PFSK-1 (cell line): ENCODE measurements around the gene NOC3L. TPM values are rescaled to one million over a fixed set of nuclear protein-coding genes. Genes with fewer than 3 reads are reported as not detected.

Experiments
- FOXP2 ChIP-seq: optimal IDR thresholded peaks from 2 replicates; pipeline ENCODE3; 2011; ENCODE audit warnings: borderline replicate concordance, control low read depth, inconsistent platforms; ENCODE audit not compliant: insufficient read depth; ENCODE audit errors: extremely low read length, extremely low read depth
- POLR2AphosphoS5 ChIP-seq: IDR thresholded peaks from 2 replicates; pipeline ENCODE4 v1.6.1; 2012; ENCODE audit warnings: low read depth, mild to moderate bottlenecking, control low read depth, low read length, moderate library complexity
- SIN3A ChIP-seq: IDR thresholded peaks from 2 replicates; pipeline ENCODE4 v1.6.1; 2012; ENCODE audit warnings: mild to moderate bottlenecking, low read length, moderate library complexity, borderline replicate concordance; ENCODE audit not compliant: insufficient read depth
- TAF1 ChIP-seq: IDR thresholded peaks from 2 replicates; pipeline ENCODE4 v1.6.1; 2012; ENCODE audit warnings: low read length, control low read depth, borderline replicate concordance; ENCODE audit not compliant: insufficient read depth
- polyA plus RNA-seq: library from polyadenylated mRNA; unstranded; fragments of >200 nt; gene quantifications from one replicate; pipeline ENCODE4 v1.2.1, GENCODE V29; 2012; ENCODE audit warnings: low read depth, missing spikeins; ENCODE audit not compliant: insufficient read length
- TF ChIP-seq, protein P1 (sequence below), 2 experiments: IDR thresholded peaks; 2 replicates each; pipeline versions ENCODE4 v1.6.1 to v1.8.0; 2011 to 2012; ENCODE audit warnings: low read depth in 2 of 2, low read length in 2 of 2, control low read depth in 1 of 2, inconsistent platforms in 1 of 2, mild to moderate bottlenecking in 1 of 2, moderate library complexity in 1 of 2; ENCODE audit not compliant: insufficient read depth in 1 of 2

NOC3L gene, protein sequence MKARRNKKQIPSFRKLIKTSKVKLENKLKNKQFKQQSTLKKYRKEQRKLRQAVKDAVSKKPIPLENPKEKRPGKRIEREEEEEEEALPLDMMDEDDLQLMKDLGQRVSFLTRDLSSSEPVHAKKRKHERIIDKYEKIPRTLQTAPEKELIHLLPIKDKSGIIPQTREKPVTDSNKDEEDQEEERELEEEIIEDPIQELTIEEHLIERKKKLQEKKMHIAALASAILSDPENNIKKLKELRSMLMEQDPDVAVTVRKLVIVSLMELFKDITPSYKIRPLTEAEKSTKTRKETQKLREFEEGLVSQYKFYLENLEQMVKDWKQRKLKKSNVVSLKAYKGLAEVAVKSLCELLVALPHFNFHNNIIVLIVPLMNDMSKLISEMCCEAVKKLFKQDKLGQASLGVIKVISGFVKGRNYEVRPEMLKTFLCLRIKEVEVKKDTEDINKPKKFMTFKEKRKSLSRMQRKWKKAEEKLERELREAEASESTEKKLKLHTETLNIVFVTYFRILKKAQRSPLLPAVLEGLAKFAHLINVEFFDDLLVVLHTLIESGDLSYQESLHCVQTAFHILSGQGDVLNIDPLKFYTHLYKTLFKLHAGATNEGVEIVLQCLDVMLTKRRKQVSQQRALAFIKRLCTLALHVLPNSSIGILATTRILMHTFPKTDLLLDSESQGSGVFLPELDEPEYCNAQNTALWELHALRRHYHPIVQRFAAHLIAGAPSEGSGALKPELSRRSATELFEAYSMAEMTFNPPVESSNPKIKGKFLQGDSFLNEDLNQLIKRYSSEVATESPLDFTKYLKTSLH
- 10.5 TPM for polyA plus RNA-seq

DNA sequence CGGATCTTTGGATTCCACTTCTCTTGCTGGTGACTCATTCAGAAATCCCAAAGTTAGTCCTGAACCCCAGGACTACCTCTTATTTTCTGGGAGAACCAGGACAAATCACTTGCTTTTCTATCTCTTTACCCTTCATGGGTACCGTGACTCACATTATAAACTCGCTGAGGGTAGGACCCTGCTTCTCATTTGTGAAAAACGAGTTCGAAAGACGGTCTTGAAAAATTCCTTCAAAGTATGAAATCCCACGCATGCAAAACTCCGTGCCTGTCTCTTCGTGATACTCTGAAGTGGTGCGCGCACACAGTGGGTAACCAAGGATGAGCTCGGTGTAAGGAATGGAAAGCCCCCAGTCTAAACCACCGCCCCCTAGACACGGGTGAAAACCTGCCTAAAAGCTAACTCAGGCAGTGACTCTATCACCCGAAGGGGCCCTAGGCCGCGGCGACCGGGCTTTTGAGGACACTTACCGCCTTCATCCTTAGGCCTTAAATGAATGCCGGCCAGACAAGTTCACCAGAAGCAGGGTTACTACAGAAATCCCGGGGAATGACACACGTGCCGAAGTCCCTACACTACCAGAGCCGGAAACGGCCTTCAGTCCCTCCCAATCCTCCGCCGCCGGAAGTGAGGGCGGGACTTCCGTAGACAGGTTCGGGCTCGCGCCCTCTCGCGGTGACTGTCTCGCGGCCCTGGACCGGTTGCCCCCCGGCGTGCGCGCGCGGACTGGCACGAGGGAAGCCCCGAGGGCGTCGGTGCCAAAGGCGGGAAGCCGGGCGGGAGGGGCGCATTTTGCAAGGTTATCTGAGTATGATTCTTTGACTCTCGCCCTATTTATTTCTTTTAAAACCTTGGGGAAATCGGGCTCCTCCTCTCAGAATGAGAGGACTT, at the start of gene NOC3L:
NOC3L (minus strand) TSS at position 580 of the 891 bp plus-strand sequence; CDS start at position 479, 101 bp downstream.
- TF ChIP-seq, protein P1, sequence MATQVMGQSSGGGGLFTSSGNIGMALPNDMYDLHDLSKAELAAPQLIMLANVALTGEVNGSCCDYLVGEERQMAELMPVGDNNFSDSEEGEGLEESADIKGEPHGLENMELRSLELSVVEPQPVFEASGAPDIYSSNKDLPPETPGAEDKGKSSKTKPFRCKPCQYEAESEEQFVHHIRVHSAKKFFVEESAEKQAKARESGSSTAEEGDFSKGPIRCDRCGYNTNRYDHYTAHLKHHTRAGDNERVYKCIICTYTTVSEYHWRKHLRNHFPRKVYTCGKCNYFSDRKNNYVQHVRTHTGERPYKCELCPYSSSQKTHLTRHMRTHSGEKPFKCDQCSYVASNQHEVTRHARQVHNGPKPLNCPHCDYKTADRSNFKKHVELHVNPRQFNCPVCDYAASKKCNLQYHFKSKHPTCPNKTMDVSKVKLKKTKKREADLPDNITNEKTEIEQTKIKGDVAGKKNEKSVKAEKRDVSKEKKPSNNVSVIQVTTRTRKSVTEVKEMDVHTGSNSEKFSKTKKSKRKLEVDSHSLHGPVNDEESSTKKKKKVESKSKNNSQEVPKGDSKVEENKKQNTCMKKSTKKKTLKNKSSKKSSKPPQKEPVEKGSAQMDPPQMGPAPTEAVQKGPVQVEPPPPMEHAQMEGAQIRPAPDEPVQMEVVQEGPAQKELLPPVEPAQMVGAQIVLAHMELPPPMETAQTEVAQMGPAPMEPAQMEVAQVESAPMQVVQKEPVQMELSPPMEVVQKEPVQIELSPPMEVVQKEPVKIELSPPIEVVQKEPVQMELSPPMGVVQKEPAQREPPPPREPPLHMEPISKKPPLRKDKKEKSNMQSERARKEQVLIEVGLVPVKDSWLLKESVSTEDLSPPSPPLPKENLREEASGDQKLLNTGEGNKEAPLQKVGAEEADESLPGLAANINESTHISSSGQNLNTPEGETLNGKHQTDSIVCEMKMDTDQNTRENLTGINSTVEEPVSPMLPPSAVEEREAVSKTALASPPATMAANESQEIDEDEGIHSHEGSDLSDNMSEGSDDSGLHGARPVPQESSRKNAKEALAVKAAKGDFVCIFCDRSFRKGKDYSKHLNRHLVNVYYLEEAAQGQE (IDR thresholded peaks at IDR 0.05; ENCODE audit: insufficient read depth in 1 of 2, low read depth in 2 of 2, low read length in 2 of 2): no peak
- TF ChIP-seq TAF1 (peak; percentile 65; the same call in 1 of the 2 replicates), POLR2AphosphoS5 (peak; percentile 87), SIN3A (peak; percentile 92), FOXP2 (peak; percentile 61)

DNA sequence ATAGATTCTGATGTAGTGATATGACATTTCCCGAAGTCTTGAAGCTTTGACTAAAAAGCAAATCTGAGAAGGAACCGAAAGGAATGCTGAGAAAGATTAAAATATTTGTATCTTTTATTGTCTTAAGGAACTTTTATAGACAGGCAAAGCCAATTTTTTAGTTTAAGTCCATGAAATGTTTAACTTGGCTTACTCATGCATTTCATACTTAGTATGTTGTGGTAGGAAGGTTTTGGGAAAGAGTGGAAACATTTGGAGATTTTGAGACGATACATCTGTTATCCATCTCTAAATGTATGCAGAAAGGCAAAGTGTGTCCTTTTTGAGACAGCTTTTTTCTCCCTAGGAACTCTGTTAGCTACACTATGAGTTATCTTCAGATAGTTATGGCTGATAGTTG, 49.7 kb upstream of the NOC3L start:
- TF ChIP-seq TAF1: no peak
- no peak for TF ChIP-seq FOXP2
- TF ChIP-seq, protein P1 (IDR thresholded peaks at IDR 0.05; ENCODE audit: insufficient read depth in 1 of 2, low read depth in 2 of 2, low read length in 2 of 2): no peak
- TF ChIP-seq POLR2AphosphoS5: no peak
- no peak for TF ChIP-seq SIN3A

DNA sequence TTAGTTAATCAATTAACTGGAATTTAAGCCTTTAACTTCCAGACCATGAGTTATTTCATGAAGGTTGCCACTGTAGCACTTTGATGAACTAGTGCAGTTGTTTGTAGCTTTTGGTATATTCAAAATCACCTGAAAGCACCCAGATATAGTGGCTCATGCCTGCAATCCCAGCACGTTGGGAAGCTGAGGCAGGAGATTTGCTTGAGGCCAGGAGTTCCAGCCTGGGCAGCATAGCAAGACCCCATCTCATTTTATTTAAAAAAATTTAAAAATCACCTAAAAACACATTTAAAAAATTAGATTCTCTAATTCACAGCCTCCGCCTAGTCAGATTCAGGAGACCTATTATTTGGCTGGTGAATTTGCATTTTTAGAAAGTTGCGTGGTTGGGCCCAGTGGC, 48.6 kb upstream of the NOC3L start:
- TF ChIP-seq SIN3A (no peak), TAF1 (no peak), POLR2AphosphoS5 (no peak), FOXP2 (no peak)
- TF ChIP-seq, protein P1 (IDR thresholded peaks at IDR 0.05; ENCODE audit: insufficient read depth in 1 of 2, low read depth in 2 of 2, low read length in 2 of 2): no peak

DNA sequence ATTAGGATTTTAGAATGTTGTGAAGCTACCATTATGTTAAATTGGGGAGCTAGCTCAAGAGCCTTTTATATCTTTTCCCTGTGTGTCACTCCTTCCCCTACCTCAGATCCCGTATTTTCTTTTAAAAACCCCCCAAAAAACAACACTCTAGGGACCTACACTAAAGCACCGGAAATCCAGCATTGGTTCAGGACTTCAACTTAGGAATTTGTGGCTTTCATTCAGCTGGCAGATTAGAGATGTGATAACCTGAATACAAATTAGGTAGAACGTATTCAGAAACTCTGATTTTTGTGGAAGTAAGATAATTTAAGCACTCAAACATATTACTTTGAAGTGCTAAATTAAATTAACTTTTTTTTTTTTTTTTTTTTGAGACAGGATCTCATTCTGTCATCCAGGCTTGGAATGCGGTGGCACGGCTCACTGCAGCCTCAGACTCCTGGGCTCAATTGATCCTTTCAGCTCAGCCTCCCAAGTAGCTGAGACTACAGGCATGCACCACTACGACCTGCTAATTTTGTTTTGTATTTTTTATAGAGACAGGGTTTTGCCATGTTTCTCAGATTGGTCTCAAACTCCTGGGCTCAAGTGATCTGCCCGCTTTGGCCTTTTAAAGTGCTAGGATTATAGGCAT, 46.4 kb upstream of the NOC3L start:
- TF ChIP-seq FOXP2 (no peak), TAF1 (no peak), SIN3A (no peak), POLR2AphosphoS5 (no peak)
- TF ChIP-seq, protein P1 (IDR thresholded peaks at IDR 0.05; ENCODE audit: insufficient read depth in 1 of 2, low read depth in 2 of 2, low read length in 2 of 2): no peak
